HUES48 (cell line): ENCODE measurements around the gene RPS10.
"Not testable (repeated sequence)": the region's sequence is repeated elsewhere in the genome, so short reads cannot be mapped to it uniquely, and the experiment has no call there.

Source experiments
- H3K27ac ChIP-seq: one replicate; pipeline ENCODE4 v1.7.0; 2013; ENCODE audit warnings: low read depth, low read length, inconsistent platforms
- H3K27me3 ChIP-seq: 2 replicates; pipeline ENCODE4 v1.6.1; 2013; ENCODE audit warnings: mild to moderate bottlenecking, low read length; ENCODE audit not compliant: control insufficient read depth, insufficient read depth
- H3K36me3 ChIP-seq: 2 replicates; pipeline ENCODE4 v1.6.1; 2013; ENCODE audit warnings: low read length; ENCODE audit not compliant: control insufficient read depth, insufficient read depth
- H3K4me1 ChIP-seq: 2 replicates; pipeline ENCODE4 v1.6.1; 2013; ENCODE audit warnings: mild to moderate bottlenecking, low read length; ENCODE audit not compliant: control insufficient read depth, insufficient read depth
- H3K4me3 ChIP-seq: 2 replicates; pipeline ENCODE4 v1.5.1; 2013; ENCODE audit warnings: mild to moderate bottlenecking, low read depth, low read length
- H3K9ac ChIP-seq: 2 replicates; pipeline ENCODE4 v1.6.1; 2013; ENCODE audit warnings: mild to moderate bottlenecking, low read depth, low read length, moderate library complexity
- H3K9me3 ChIP-seq: 2 replicates; pipeline ENCODE4 v1.6.1; 2013; ENCODE audit warnings: low read length; ENCODE audit not compliant: control insufficient read depth, insufficient read depth

The RPS10 gene

DNA sequence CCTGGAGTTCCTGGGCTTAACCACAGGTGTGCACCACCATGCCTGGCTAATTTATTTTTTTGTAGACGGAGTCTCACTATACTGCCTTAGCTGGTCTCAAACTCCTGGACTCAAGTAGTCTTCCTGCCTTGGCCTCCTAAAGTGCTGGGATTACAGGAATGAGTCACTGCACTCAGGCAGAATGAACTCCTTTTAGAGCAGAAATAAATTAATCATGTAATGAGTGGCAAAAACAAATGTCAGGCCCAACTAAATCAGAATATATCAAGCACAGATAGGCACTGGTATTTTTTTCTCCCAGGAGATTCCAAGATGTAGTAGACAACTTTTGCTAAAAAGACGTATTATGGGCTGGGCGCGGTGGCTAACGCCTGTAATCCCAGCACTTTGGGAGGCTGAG lies 2.6 kb downstream of the RPS10 start:
- peak overlapping the region; percentile 68 for H3K27ac ChIP-seq
- H3K9me3 ChIP-seq, result no peaks in the 10 kb centered on the region
- no peaks in the 10 kb centered on the region for H3K27me3 ChIP-seq
- no peak overlapping the region for H3K9ac ChIP-seq
- H3K4me3 ChIP-seq, result no peak overlapping the region
- peaks cover 10% of the 10 kb centered on the region; the same call in 1 of the 2 replicates for H3K4me1 ChIP-seq
- peaks cover 67% of the 10 kb centered on the region for H3K36me3 ChIP-seq

DNA sequence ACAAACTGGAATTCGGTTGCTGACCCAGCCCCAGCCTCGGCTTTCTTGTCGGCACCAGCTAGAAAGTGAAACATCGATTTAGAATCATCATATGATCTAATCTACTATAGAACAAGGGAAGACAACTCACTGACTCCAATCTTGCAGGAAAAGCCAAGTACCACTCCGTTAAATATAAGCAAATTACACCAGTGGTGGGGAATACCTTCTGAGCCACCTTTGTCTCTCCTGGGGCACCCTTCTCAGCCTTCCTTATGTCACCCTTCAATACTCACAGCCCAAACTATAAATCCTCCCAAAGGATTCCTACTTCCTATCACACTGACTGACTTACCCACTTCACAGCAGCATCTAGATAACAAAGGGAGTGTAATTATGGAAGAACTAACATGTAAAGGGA lies 7.5 kb downstream of the RPS10 start:
- no peaks in the 10 kb centered on the region for H3K4me1 ChIP-seq

DNA sequence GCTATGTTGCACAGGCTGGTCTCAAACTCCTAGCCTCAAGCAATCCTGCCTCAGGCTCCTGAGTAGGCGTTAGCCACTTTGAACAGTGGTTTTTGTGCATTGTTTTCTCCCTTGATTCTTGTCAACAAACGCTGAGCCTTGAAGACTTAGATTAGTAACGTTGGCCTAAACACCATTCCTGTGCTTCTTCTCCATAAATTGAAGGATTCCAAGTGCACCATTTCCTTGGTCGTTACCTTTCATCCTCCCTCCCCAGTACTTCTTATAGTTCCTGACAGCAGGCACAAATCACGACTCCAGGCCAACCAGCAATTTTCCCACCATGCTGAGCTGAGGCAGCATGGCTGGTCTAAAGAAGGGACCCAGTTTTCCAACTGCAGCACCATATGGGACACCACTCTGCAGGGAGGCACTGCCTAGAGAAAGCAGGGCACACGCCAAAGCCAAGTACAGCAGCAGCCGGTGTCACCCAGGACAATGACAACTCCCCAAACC lies 8.9 kb downstream of the RPS10 start:
- peaks cover 61% of the 10 kb centered on the region for H3K36me3 ChIP-seq
- no peak overlapping the region for H3K4me3 ChIP-seq
- no peaks in the 10 kb centered on the region for H3K4me1 ChIP-seq
- no peaks in the 10 kb centered on the region for H3K27me3 ChIP-seq
- H3K9me3 ChIP-seq, result no peaks in the 10 kb centered on the region
- peak overlapping the region; percentile 16 for H3K27ac ChIP-seq
- no peak overlapping the region for H3K9ac ChIP-seq

More for the DNA sequence above, 7.5 kb downstream of the RPS10 start:
- H3K27me3 ChIP-seq, result no peaks in the 10 kb centered on the region
- H3K27ac ChIP-seq, result no peak overlapping the region
- no peak overlapping the region for H3K4me3 ChIP-seq
- H3K9me3 ChIP-seq, result no peaks in the 10 kb centered on the region
- H3K9ac ChIP-seq, result no peak overlapping the region
- H3K36me3 ChIP-seq, result peaks cover 76% of the 10 kb centered on the region

DNA sequence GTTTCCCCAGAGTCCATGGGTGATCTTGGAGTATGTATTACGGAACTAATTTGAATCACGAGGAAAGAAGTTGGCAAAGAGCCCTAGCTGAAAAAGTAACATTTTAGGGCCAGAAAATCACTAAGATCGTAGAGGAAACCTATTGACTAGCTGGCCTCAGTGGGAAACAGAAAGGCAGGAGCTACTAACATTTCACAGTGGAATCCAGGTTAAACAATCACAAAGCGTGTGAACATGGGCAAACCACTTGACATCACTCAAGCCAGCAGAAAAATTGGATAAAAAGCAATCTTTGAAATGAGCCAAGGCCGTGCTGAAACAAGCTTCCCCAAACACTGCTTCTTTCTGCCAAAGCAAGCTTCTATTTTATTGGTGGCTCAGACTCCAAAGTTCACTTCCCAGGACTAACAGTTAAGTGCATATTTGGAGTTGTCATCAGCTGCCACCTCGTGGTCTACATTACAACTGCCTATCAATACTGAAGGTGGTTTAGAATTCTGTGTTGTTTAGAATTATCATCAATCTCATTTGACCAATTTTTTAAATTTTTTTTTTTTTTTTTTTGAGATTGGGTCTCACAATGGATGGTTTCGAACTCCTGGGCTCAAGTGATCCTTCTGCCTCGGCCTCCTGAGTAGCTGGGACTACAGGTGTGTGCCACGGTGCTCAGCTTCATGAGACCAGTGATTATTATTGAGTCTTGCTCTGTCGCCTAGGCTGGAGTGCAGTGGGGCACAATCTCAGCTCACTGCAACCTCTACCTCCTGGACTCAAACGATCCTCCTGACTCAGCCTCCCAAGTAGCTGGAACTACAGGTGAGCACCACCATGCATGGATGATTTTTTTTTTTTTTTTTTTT lies 10.6 kb downstream of the RPS10 start:
- H3K36me3 ChIP-seq, result peaks cover 44% of the 10 kb centered on the region
- no peak overlapping the region for H3K9ac ChIP-seq
- H3K27ac ChIP-seq, result no peak overlapping the region
- no peaks in the 10 kb centered on the region for H3K4me1 ChIP-seq
- no peaks in the 10 kb centered on the region for H3K9me3 ChIP-seq
- H3K4me3 ChIP-seq, result no peak overlapping the region
- no peaks in the 10 kb centered on the region for H3K27me3 ChIP-seq

DNA sequence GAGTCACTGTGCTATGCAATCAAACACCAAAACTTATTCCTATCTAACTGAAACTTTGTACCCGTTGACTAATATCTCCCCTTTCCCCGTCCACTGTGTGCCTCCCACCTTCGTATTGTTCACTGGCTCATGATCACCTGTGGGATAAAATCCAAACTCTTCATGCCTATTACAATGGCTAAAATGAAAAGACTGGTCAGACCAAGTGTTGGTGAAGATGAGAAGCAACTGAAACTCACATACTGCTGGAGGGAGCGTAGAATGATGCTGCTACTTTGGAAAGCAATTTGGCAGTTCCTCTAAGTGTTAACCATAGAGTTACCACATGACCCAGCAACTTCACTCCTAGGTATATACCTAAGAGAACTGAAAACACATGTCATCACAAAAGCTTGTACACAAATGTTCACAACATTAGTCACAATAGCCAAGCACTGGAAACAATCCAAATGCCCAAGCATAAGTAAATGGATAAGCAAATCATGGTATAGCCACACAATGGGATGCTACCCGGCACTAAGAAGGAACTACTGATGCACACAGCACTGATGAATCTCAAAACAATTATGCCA lies 13.1 kb downstream of the RPS10 start:
- no peak overlapping the region for H3K4me3 ChIP-seq
- H3K27ac ChIP-seq, result no peak overlapping the region
- no peaks in the 10 kb centered on the region for H3K9me3 ChIP-seq
- H3K4me1 ChIP-seq, result no peaks in the 10 kb centered on the region
- no peak overlapping the region for H3K9ac ChIP-seq
- no peaks in the 10 kb centered on the region for H3K27me3 ChIP-seq
- peaks cover 21% of the 10 kb centered on the region for H3K36me3 ChIP-seq

DNA sequence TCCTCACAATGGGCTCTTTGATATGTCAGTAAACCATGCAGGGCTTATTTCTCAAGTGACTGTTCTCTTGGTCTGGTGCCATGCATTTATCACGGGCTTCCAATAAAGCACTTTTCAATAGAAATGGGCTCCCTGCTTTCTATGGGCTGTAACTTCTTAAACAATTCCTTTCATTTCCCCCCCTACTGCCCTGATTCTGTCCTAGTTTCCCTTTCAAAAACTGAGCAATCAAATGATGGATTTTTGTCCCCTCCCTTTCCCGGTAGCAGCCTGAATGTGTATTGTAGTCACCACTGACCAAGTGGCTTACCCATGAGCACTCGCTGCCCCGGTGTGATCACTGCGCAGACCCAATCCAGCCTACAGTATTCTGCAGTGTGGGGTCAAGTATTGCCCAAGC lies 13.9 kb downstream of the RPS10 start:
- Histone ChIP-seq H3K36me3 (peaks cover 14% of the 10 kb centered on the region), H3K4me1 (no peaks in the 10 kb centered on the region), H3K27me3 (no peaks in the 10 kb centered on the region), H3K4me3 (no peak overlapping the region), H3K9me3 (no peaks in the 10 kb centered on the region), H3K27ac (no peak overlapping the region), H3K9ac (no peak overlapping the region)

DNA sequence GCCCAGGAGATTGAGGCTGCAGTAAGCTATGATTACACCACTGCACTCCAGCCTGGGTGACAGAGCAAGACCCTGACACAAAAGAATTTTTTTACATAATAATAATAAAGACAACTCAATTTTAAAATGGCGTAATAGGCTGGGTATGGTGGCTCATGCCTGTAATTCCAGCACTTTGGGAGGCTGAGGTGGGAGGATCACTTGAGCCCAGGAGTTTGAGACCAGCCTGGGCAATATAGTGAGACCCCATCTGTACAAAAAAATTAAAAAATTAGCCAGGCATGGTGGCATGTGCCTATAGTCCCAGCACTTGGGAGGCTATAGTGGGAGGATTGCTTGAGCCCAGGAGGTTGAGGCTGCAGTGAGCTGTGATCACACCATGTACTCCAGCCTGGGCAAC lies 18.0 kb downstream of the RPS10 start:
- H3K27ac ChIP-seq, H3K9ac ChIP-seq, H3K36me3 ChIP-seq, H3K27me3 ChIP-seq, H3K4me3 ChIP-seq, H3K4me1 ChIP-seq, H3K9me3 ChIP-seq: not testable (repeated sequence)

DNA sequence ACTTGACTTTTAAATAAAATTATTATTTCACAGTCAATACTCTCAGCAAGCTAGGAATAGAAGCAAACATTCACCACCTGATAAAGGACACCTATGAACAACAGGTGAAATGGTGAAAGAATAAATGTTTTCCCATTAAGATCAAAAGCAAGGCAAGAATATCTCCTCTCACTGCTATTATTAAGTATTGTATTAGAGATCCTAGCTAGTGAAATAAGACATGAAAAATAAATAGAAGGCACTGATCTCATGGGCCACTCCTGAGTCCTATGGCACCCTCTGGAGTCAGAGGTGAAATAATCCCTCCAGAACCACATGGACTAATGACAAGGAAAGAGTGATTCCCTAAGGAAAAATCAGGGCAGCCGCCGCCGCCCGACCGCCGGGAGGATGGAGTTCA lies 29.4 kb downstream of the RPS10 start:
- Histone ChIP-seq H3K27ac (no peak overlapping the region), H3K27me3 (no peaks in the 10 kb centered on the region), H3K9me3 (peaks cover 8% of the 10 kb centered on the region; the same call in 1 of the 2 replicates)

DNA sequence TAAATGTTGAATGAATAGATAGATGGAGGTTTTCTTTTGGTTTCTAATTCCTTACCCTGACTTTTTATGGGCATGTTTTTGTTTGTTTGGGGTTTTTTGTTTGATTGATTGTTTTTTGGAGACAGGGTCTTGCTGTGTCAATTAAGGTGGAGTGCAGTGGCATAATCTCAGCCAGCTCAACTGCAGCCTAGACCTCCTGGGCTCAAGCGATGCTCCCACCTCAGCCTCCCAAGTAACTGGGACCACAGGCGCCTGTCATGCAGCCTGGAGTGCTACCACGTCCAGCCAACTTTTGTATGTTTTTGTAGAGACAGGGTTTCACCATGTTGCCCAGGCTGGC lies 31.9 kb downstream of the RPS10 start:
- no peak overlapping the region for H3K9ac ChIP-seq
- no peak overlapping the region for H3K4me3 ChIP-seq
- H3K27me3 ChIP-seq, result no peaks in the 10 kb centered on the region
- no peak overlapping the region for H3K27ac ChIP-seq
- H3K9me3 ChIP-seq, result peaks cover 8% of the 10 kb centered on the region; the same call in 1 of the 2 replicates
- peaks cover 3% of the 10 kb centered on the region; the same call in 1 of the 2 replicates for H3K4me1 ChIP-seq
- no peaks in the 10 kb centered on the region for H3K36me3 ChIP-seq

More for the DNA sequence above, 29.4 kb downstream of the RPS10 start:
- Histone ChIP-seq H3K9ac (no peak overlapping the region), H3K36me3 (no peaks in the 10 kb centered on the region), H3K4me1 (no peaks in the 10 kb centered on the region; the same call in 1 of the 2 replicates), H3K4me3 (no peak overlapping the region)

DNA sequence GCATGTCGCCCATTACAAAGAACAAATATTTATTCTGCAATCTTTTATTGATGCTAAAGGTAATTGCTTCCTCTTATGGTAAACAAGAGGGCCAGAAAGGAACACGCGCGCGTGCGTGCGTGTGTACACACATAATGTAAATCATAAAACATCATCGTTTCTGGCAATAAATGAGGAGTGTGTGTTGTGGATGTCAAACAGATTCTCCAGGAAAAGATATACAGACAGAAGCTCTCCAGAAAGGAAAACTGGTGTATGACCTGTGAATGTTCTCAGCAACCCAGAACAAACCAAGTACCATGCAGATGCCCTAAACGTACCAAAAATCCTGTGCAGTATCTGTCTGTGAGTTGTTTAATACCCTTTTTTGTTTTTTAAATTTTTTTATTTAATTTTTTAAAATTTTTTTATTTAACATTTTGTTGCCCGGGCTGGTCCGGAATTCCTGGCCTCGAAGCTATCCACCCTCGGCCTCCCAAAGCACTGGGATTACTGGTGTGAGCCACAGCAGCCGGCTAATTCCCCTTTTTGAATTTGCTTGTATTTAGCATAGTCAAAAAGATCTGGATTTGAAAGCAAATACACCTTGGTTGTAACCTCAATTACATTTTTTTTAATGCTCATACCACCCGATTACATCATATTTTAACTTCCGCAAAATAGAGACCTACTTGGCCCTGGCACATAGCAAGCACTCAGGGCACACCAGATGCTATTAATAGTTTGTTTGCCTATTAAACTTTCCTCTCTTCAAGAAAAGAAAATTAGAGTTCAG lies 32.5 kb downstream of the RPS10 start:
- H3K27me3 ChIP-seq, result no peaks in the 10 kb centered on the region
- H3K9ac ChIP-seq, result no peak overlapping the region
- peaks cover 8% of the 10 kb centered on the region; the same call in 1 of the 2 replicates for H3K9me3 ChIP-seq
- H3K27ac ChIP-seq, result no peak overlapping the region
- no peaks in the 10 kb centered on the region for H3K36me3 ChIP-seq
- H3K4me1 ChIP-seq, result peaks cover 5% of the 10 kb centered on the region; the same call in 1 of the 2 replicates
- H3K4me3 ChIP-seq, result peak overlapping the region; percentile 85
